Stimulated activated CD8-positive, alpha-beta memory T cell treated with anti-CD3 and anti-CD28 coated beads, Interleukin-15, amount 100 ng/mL, for 48 hours (primary cell): ENCODE data around the gene SCGB3A2.

Experiments used
- DNase-seq, 2 donors: peaks; one replicate each; pipeline ENCODE4 v3.0.0-alpha.2; 2020; ENCODE audit warnings: low read depth in 2 of 2

SCGB3A2 gene, protein sequence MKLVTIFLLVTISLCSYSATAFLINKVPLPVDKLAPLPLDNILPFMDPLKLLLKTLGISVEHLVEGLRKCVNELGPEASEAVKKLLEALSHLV

DNA sequence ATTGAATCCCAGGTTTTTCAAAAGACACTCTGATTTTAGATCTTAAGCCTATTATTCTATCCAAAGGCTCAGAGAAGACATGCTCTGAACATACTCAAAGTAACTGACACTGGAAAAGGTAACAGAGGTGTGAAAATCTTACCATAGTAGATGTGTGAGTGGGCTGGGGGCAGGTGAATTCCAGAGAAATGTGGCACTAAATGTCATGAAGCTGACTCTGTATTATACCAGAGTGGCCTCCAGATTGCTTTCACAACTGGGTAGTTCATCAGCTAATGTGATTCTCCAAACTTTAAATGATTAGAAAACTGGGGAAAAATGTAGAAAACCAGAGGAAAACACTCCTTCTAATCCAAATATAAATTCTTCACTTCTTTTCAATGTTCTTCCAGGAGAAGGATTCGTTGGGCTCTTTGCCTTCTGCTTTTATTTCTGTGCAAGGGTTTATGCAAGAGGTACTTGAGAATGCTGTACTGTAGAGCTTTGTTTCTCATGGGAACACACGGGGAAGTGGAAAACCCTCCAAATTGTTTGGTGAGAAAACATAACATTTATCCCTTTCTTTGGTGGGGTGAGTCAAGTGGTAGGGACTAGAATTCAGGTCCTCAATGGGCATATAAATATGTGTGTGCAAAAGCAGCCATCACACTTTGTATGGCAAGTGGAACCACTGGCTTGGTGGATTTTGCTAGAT is at the start of gene SCGB3A2:
SCGB3A2 (plus strand) TSS at position 646 of the 694 bp plus-strand sequence. CDS start 93 bp downstream, outside the sequence.
- DNase-seq = no peak

DNA sequence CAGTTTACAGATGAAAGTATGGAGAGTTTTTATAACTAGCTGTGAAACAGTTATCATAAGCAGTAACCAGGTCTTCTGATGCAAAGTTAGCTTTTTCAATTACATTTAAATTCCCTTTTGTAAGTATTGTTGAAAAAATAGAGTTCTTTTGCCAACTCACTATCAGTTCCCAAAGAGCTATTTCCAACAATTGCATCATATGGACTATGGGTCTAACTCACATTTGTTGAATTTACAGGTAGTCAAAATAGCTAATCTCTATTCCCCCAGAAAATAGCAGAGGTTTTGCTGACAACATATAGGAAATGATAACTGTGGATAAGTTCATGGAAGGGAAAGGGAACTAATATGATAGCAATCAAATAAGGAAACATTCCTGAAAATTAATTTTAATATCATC is 48.5 kb upstream of the SCGB3A2 start:
- no peak for DNase-seq

DNA sequence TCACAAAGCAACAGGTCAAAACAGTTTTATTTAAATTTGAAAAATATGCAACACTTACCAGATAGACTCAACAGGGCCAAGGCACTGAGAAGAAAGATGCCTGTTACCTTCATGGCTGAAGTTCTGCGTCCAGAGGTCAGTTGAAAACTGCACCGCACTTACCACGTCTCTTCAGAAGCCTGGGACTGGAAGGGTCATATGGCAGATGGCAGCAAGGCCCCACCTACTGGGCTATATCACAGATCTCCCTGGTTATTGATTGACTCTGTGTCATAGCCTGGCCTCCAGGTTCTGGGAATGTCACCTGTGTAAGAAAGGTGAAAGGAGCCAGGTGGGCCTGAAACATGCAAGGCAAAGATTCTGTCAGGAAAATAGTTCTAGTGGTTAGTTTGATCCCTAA is 47.0 kb upstream of the SCGB3A2 start, which contains the start of gene SPINK1:
SPINK1 (minus strand) TSS at position 207 of the 400 bp plus-strand sequence; CDS start at position 113, 94 bp downstream.
- DNase-seq = no peak

- no peak for DNase-seq
These were observed 46.0 kb upstream of the SCGB3A2 start for GRCh38 chr5:147832541-147832940.

- DNase-seq = no peak
These were observed 43.1 kb upstream of the SCGB3A2 start for GRCh38 chr5:147835386-147835798.

DNA sequence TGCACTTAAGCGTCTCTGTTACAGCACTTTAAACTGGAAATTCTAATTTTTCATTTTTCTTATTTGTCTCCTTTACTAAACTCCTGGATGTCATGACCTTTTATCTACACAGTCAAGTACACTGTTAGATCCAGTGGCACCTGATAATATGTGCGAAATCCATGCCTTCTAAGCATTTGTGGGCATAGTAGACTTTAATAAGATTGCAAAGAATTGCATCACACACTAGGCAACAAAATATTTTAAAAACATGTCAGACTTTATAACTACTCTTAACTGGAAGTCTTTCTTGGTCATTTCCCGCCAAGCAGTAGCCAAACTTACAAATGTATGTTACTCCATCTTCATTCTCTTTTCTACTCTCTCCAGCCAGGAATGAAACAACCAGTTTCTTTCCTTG is 42.1 kb upstream of the SCGB3A2 start:
- DNase-seq = no peak

- DNase-seq = no peak
These were observed 35.6 kb upstream of the SCGB3A2 start for GRCh38 chr5:147842869-147843268.

GRCh38 chr5:147844846-147845245 is 33.7 kb upstream of the SCGB3A2 start:
- no peak for DNase-seq

DNA sequence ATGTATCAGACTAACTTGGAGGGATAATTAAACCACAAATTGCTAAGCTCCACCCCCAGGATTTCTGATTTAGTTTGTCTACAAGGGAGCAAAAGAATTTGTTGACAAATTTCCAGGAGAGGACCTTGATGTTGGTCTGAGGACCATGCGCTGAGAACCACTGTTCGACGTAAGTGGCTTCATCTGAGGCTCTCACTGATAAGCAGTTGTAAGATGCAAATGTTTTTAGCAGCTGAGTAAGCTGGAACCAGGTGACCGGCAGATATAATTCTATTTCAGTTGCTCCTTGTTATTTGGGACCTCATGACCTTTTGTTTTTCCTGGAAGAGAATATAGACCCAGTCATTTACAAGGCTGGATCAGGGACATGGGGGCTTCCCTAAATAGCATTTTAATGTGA is 32.9 kb upstream of the SCGB3A2 start:
- DNase-seq = no peak

- no peak for DNase-seq
These were observed 29.3 kb upstream of the SCGB3A2 start for GRCh38 chr5:147849226-147849625.

GRCh38 chr5:147851578-147851977 is 26.9 kb upstream of the SCGB3A2 start:
- no peak for DNase-seq

- DNase-seq = no peak
These were observed 26.1 kb upstream of the SCGB3A2 start for GRCh38 chr5:147852365-147852764.

DNA sequence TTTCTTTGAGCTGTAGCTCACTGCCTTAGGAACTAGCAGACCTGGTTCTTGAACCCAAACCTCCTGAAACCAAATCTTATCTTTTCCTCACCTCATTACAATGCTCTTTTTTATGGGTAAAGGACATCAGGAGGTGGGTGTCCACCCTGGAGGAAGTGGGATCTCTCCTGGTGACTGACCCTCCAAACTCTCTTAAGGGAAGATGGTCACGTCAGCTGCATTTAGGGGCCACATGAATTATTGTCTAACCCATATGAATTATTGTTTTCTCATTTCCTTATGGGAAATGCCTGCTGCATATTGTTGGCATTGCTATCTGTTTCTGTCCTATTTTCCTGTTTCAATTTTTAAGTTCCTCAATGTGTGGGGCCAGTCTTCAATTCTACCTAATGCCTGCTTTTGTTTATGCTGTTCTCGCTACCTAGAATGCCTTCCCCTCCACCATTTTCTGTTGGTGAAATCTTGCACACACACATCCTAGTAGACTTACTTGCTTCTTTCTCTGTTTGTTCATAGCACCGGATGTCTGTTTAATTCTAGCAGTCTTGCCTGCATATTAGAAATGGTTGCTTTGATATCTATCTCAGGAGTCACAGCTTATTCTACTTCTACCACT is 25.0 kb upstream of the SCGB3A2 start:
- no peak for DNase-seq

DNA sequence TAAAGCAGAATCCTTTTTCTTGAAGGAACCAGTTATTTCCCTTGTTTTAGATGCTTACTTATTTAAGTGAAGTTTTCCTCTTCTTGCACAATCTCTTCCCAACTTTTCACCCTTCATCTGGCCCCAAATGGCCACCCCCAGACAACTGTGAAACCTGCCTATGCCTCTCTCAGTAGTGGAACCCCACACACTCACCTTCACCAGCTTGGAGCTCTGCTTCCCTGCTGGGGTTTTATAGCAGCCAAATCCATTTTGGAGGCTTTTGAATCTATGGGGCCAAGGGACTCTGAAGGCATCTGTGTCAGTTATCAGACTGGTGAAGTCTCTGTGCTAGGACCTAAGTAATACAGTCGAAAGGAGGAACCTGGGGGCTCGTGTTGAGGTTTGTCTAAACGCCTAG is 24.2 kb upstream of the SCGB3A2 start:
- DNase-seq = no peak

GRCh38 chr5:147854894-147855773 is 23.4 kb upstream of the SCGB3A2 start:
- no peak for DNase-seq

GRCh38 chr5:147855774-147856069 is 22.8 kb upstream of the SCGB3A2 start:
- no peak for DNase-seq

DNA sequence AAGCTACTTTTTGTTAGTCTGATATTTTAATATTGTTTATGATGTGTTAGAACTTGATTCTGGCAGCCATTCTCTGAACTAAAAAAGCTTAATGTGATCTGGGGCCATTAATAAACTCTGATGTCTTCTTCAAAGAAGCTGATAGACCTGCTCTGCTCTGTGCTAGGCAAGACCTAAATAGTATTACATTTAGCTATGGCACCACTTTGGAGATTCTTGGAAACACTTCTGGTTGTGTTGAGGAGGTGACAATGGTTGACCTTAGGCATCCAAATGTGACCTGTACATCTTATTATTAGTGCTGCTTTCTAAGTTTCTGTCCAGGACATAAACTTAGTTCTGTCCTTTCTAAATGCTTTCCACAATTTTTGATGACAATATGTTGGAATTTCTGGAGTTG is 21.7 kb upstream of the SCGB3A2 start:
- DNase-seq = no peak

GRCh38 chr5:147857302-147858129 is 21.0 kb upstream of the SCGB3A2 start:
- DNase-seq = peak; percentile 6 to 9

DNA sequence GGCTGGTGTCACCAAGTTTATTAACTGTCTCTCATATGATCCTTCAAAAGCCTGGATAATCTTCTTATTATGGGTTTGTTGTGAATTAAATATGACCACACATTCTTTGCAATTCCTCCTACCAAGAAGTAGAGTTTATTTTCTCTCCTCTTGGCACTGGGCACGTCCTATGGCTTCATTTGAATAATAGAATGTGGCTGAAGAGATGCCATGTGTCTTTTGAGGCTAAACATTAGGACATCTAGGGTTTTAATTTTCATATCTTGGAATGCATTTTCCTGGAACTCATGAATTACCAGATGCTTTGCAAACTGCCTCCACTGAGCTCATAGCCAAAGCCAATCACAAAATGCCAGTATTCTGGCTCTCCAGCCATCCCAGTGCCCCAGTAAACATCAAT is 19.9 kb upstream of the SCGB3A2 start:
- DNase-seq = no peak

DNA sequence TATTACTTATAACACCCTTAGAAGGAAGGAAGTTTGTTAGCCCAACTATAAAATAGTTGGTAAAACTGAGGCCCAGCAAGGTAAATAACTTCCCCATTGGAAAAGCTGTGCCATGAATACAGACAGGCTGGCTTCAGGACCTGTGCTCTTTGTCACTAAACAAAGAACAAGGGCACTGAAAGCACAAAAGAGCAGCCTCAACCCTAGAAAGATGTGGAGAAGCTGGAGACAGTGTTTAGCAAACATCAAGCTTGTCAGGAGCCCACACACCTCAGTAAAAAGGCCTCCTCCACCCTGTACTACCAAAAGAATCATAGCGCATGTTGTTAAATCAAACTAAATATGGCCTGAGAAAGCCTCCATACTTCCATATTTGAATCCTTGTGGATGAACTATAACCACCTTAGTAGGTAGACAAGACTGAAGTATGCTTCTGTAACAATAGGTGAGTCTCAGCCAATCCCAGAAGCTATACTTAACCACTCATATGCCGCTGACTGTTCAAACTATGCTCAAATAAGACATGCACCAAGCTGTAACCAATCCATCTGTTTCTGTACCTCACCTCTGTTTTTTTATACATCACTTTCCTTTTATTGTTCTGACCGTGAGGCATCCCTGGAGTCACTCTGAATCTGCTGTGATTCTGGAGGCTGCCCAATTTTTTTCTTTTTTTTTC is 18.4 kb upstream of the SCGB3A2 start:
- no peak for DNase-seq

DNA sequence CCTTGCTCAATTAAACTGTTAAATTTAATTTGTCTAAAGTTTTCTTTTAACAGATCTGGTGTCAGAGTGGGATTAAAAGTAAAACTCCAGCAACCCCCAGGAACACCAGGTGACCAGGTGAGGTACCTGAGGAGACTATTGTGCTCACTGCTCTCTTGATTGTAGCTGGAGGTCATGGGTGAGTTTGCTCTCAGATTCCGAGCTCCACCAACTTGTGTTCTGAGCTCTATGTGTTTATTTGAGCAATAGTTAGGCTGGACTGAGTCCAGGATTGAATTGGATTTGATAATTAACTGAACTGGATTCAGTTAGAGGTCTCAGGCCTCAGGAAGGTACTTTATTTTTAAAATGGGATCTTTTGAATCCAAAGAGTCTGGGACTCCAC is 17.9 kb upstream of the SCGB3A2 start:
- DNase-seq = no peak
